HG02870 (cell line): Measurements from ENCODE around the gene PECR.
A peak's percentile ranks its signal among the peaks of the same experiment; 100 is the strongest.

Experiments used
- ATAC-seq: cut with Tn5 transposase; IDR thresholded peaks from one replicate; pipeline ENCODE4 v1.9.1; 2021; ENCODE audit warnings: mild to moderate bottlenecking, moderate library complexity; ENCODE audit not compliant: unreplicated experiment

PECR gene

DNA sequence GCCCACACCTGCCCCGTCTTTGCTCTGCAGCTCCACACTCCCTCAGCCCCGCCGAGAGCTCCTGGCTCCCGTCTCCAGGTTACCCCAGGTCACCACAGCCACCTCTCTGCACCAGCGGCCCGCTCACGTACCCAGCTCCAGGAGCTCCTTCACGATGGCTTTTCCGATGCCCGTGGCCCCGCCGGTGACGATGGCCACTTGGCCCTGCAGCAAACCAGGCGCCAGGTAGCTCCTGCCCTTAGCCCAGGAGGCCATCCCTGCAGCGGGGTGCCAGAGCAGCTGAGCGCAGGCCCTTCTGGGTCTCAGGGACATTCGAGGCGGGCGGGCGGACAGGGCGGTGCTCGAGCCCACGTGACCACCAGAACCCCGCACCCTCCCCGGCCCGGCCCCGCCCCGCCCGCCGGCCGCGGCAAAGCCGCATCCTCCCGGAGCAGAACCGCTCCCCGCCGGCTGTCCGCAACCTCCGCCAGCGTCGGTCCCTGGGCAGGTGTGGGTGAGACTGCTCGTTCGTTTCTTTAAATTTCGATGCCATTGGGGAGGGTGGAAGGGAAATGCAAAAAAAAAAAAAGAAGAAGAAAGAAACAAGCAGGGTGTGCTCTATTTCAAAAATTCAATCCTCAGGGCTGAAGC, at the start of gene PECR, which contains the start of gene TMEM169:
Gene PECR, minus strand, starts transcription at position 323 of the 630 bp plus-strand sequence. Its CDS starts 68 bp downstream, at position 255.
Gene TMEM169, plus strand, starts transcription at position 433 of the 630 bp plus-strand sequence. CDS start 14,045 bp downstream, outside the sequence.
- ATAC-seq = peak; percentile 89

GRCh38 chr2:216130346-216130971, 48.9 kb upstream of the PECR start:
- no peak for ATAC-seq

DNA sequence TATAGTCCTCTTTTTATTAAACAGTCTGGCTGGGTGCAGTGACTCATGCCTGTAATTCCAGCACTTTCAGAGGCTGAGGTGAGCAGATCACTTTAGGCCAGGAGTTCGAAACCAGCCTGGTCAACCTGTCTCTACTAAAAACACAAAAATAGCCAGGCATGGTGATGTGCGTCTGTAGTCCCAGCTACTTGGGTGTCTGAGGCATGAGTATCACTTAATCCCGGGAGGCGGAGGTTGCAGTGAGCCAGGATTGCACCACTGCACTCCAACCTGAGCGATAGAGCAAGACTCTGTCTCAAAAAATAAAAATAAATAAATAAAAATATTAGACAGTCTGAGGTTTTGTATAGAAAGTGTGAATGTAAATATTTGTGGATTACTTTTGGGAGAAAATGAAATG, 45.3 kb upstream of the PECR start:
- ATAC-seq = no peak

- no peak for ATAC-seq
These were observed 39.6 kb upstream of the PECR start for GRCh38 chr2:216121255-216121654.

- ATAC-seq = no peak
These were observed 38.4 kb upstream of the PECR start for GRCh38 chr2:216119986-216120385.

GRCh38 chr2:216119146-216119545, 37.5 kb upstream of the PECR start:
- no peak for ATAC-seq

- no peak for ATAC-seq
These were observed 36.9 kb upstream of the PECR start for GRCh38 chr2:216118474-216118873.

GRCh38 chr2:216117561-216118340, 36.1 kb upstream of the PECR start:
- no peak for ATAC-seq

- ATAC-seq = no peak
These were observed 34.8 kb upstream of the PECR start for GRCh38 chr2:216116418-216116817.

GRCh38 chr2:216114714-216115531, 33.3 kb upstream of the PECR start:
- ATAC-seq = peak; percentile 25

GRCh38 chr2:216114382-216114713, 32.7 kb upstream of the PECR start:
- ATAC-seq = no peak

- ATAC-seq = peak; percentile 77
These were observed 32.0 kb upstream of the PECR start for GRCh38 chr2:216113572-216113971.

DNA sequence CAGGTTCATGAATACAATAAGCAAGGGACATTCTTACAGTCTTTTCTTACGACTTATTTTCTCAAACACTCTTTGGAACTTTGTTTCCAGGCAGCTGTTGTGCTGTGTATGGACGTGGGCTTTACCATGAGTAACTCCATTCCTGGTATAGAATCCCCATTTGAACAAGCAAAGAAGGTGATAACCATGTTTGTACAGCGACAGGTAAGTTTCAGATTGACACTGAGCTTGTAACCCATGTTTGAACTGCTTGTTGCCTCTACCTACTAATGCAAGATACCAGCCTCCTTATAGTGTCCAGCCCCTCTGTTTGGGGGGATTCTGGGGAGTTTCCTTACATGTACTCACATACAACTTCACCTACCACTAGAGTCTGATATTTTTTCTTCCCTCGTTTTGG, 31.3 kb upstream of the PECR start:
- no peak for ATAC-seq

GRCh38 chr2:216111122-216111521, 29.5 kb upstream of the PECR start:
- no peak for ATAC-seq

GRCh38 chr2:216110620-216111019, 29.0 kb upstream of the PECR start:
- ATAC-seq = no peak

DNA sequence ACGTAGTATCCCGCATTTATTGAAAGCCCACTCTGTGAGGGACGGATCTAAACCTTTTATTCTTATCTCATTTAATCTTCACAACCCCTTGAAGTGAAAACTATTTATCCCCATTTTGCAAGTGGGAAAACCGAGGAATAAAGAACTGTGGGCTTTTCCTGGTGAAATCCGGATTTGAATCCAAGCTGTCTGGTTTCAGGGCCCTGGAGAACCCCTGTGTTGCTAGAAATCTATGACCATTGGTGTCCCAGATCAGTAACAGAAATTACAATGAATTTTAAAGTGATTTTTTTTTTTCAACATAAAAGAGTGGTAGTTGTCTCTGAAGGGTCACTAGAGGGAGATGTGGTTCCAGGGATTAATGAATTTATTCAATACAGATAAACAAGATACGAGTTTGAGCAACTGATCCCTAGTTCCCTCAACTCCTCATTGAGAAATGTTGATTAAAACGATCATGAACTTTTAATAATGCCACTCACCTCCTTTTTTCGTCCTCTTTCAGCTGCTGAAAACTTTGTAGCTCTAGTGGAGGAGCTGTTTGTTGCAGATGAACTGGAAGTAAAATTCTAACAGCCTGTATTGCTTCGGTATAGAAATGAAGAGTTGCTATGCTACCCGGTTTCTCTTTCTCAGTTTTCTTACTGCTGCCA, 28.5 kb upstream of the PECR start:
- ATAC-seq = no peak

GRCh38 chr2:216108967-216109921, 27.6 kb upstream of the PECR start, which contains the start of gene XRCC5:
XRCC5 (plus strand) TSS chr2:216109348; CDS start chr2:216109437, 89 bp downstream.
- peak; percentile 39 for ATAC-seq

DNA sequence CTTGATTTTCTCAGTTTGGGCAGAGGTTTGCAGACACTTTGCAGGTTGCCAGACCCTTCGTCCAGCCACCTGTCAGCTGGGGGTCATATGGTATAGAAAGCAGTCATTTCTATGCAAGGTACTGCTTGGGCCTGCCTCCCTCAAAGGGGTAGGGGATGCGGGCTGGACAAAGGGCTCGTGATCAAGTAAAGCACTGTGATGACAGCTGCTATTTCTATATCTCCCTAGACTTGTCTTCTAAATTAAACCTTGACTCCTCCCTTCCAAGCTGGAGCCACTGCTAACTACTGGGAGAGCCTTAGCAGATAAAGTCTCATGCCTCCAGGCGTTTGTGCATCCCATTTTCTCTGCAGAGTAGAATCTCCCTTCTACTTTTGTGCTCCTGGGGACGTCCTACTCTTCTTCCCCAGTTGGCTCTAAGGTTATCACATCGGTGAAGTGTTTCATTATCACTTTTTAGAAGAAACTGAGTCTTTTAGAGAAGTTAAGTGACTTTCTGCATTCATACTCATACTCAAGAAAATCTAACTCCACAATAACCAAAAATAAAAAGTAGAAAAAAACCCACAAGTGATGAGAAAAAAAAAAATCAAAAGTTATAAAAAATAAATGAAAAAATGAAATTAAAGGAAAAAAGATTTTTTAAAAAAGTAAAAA, 26.8 kb upstream of the PECR start:
- no peak for ATAC-seq

DNA sequence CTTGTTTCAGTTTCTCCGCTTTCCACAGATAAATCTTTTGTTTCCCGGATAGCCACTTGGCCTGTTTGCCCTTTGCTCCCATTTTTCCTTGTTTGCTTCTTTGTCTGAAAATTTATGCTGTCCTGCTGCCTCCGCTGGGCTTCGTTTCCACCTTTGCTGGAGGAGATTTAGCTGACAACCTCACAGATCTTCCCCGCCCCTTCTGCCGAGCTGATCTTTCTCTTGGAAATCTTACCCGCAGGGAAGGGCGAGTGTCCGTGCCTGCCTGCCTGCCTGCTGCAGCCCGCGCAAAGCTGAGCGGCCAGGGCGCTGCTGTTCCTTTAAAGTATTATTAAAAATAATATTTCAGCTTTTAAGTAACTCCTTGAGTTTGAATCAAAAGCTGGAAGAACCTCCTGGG, 26.2 kb upstream of the PECR start:
- ATAC-seq = no peak
